SK-N-SH (cell line): ENCODE results near the gene ZGPAT. TPM values are rescaled to one million over a fixed set of nuclear protein-coding genes. Genes with fewer than 3 reads are reported as not detected.

Source experiments
- CTCF ChIA-PET: fragments of 300-600, 350-600 bp; formaldehyde crosslinking; extraction: SDS; loops from one replicate; lab custom pipeline; 2021; lab: Yijun Ruan, JAX
- POLR2A ChIA-PET: fragments of 350-600 bp; sonication (Branson Sonifier 250); formaldehyde crosslinking; extraction: SDS; loops from one replicate; lab custom pipeline; 2020; ENCODE audit warnings: antibody characterized with exemption, inconsistent platforms; lab: Yijun Ruan, JAX
- DNase-seq: peaks from one replicate; pipeline ENCODE4 v3.0.0; 2012
- H2AFZ ChIP-seq: fragments of 200-600 bp; sonication (generic); 2 replicates; pipeline ENCODE4 v1.8.1; 2016; ENCODE audit warnings: antibody characterized with exemption, mild to moderate bottlenecking, low read depth
- H3F3A ChIP-seq: fragments of 200-600 bp; sonication (generic); replicated peaks from 2 replicates; pipeline ENCODE3; 2016; ENCODE audit warnings: antibody characterized with exemption, mild to moderate bottlenecking; ENCODE audit not compliant: insufficient read depth
- H3K27ac ChIP-seq, 2 experiments: fragments of 200-500 bp in 1 of 2; fragments of 200-600 bp in 1 of 2; sonication (Bioruptor generic) in 1 of 2; sonication (generic), shearing (Covaris generic) in 1 of 2; 2 replicates each; pipeline versions ENCODE4 v1.5.1 to v1.6.1; 2014 to 2016; ENCODE audit warnings: low read depth in 2 of 2, inconsistent platforms in 1 of 2, low read length in 1 of 2, mild to moderate bottlenecking in 1 of 2, mixed read lengths in 1 of 2
- H3K27me3 ChIP-seq: fragments of 200-600 bp; sonication (generic), shearing (Covaris generic); 2 replicates; pipeline ENCODE4 v1.6.1; 2016; ENCODE audit warnings: mixed run types; ENCODE audit not compliant: insufficient read depth
- H3K36me3 ChIP-seq, 2 experiments: fragments of 200-500 bp in 1 of 2; fragments of 200-600 bp in 1 of 2; sonication (Bioruptor generic) in 1 of 2; sonication (generic) in 1 of 2; replicated peaks in 1 of 2; 2 replicates each; pipeline versions ENCODE3 to v1.5.1; 2014 to 2016; ENCODE audit warnings: low read length in 1 of 2, mild to moderate bottlenecking in 1 of 2; ENCODE audit not compliant: insufficient read depth in 2 of 2, control insufficient read depth in 1 of 2
- H3K4me1 ChIP-seq, 2 experiments: fragments of 200-500 bp in 1 of 2; fragments of 200-600 bp in 1 of 2; sonication (Bioruptor generic) in 1 of 2; sonication (generic), shearing (Covaris generic) in 1 of 2; 2 replicates each; pipeline versions ENCODE4 v1.5.1 to v1.6.1; 2014 to 2016; ENCODE audit warnings: low read depth in 1 of 2, low read length in 1 of 2, mixed run types in 1 of 2; ENCODE audit not compliant: insufficient read depth in 2 of 2, control insufficient read depth in 1 of 2
- H3K4me2 ChIP-seq: fragments of 200-600 bp; sonication (generic), shearing (Covaris generic); 2 replicates; pipeline ENCODE4 v1.6.1; 2017; ENCODE audit warnings: mixed run types
- H3K4me3 ChIP-seq, 2 experiments: fragments of 200-500 bp in 1 of 2; fragments of 200-600 bp in 1 of 2; sonication (Bioruptor generic) in 1 of 2; sonication (generic), shearing (Covaris generic) in 1 of 2; 2 replicates each; pipeline versions ENCODE4 v1.5.1 to v1.8.1; 2014 to 2016; ENCODE audit warnings: low read depth in 2 of 2, inconsistent platforms in 1 of 2, low read length in 1 of 2, mild to moderate bottlenecking in 1 of 2, mixed read lengths in 1 of 2, moderate library complexity in 1 of 2
- H3K79me2 ChIP-seq: fragments of 200-600 bp; sonication (generic); 2 replicates; pipeline ENCODE4 v1.8.1; 2017; ENCODE audit warnings: mild to moderate bottlenecking; ENCODE audit not compliant: insufficient read depth
- H3K9ac ChIP-seq: fragments of 200-600 bp; sonication (generic); 2 replicates; pipeline ENCODE4 v1.6.1; 2017; ENCODE audit warnings: mixed run types
- H3K9me2 ChIP-seq: fragments of 200-600 bp; sonication (generic); 2 replicates; pipeline ENCODE4 v1.6.1; 2017; ENCODE audit warnings: mixed run types
- H3K9me3 ChIP-seq: fragments of 200-600 bp; sonication (generic); 2 replicates; pipeline ENCODE4 v1.6.1; 2017; ENCODE audit warnings: mixed run types, mild to moderate bottlenecking, moderate library complexity
- H4K20me1 ChIP-seq: fragments of 200-600 bp; sonication (generic); 2 replicates; pipeline ENCODE4 v1.6.1; 2017; ENCODE audit warnings: mild to moderate bottlenecking, mixed run types; ENCODE audit not compliant: insufficient read depth
- ELF1 ChIP-seq: IDR thresholded peaks from 2 replicates; pipeline ENCODE4 v1.4.0; 2012
- FOSL2 ChIP-seq: IDR thresholded peaks from 2 replicates; pipeline ENCODE4 v1.4.0; 2012; ENCODE audit warnings: low read depth, mild to moderate bottlenecking, moderate library complexity, borderline replicate concordance
- FOXM1 ChIP-seq: IDR thresholded peaks from 2 replicates; pipeline ENCODE4 v1.4.0; 2012; ENCODE audit warnings: low read depth, mild to moderate bottlenecking
- MXI1 ChIP-seq: IDR thresholded peaks from 2 replicates; pipeline ENCODE4 v1.6.1; 2012; ENCODE audit warnings: mild to moderate bottlenecking, low read depth, low read length, improper control_type of control experiment
- NRF1 ChIP-seq: IDR thresholded peaks from 2 replicates; pipeline ENCODE4 v1.6.1; 2012; ENCODE audit warnings: low read depth, mild to moderate bottlenecking, low read length
- POLR2AphosphoS5 ChIP-seq: IDR thresholded peaks from 2 replicates; pipeline ENCODE4 v1.6.1; 2012; ENCODE audit warnings: low read depth, low read length
- SMC3 ChIP-seq: IDR thresholded peaks from 2 replicates; pipeline ENCODE4 v1.6.1; 2012; ENCODE audit warnings: low read depth, low read length, improper control_type of control experiment
- TAF1 ChIP-seq: IDR thresholded peaks from 2 replicates; pipeline ENCODE4 v1.6.1; 2012; ENCODE audit warnings: low read depth, mild to moderate bottlenecking, low read length, moderate library complexity, borderline replicate concordance
- WGBS: methylation state at CpG from one replicate; pipeline ENCODE4 v1.1.6; 2017; ENCODE audit warnings: low lambda C conversion rate; 5-methylcytosine and 5-hydroxymethylcytosine counted together
- polyA plus RNA-seq, 3 experiments: library from polyadenylated mRNA; depleted of rRNA; stranded (reverse); fragments of >200 nt; gene quantifications; 2 replicates each; pipeline ENCODE4 v1.2.3, GENCODE V29; 2012

Gene ZGPAT
- polyA plus RNA-seq, 1 of the 3 experiments (the other 2 are of a cell fraction), result 33.7 TPM

DNA sequence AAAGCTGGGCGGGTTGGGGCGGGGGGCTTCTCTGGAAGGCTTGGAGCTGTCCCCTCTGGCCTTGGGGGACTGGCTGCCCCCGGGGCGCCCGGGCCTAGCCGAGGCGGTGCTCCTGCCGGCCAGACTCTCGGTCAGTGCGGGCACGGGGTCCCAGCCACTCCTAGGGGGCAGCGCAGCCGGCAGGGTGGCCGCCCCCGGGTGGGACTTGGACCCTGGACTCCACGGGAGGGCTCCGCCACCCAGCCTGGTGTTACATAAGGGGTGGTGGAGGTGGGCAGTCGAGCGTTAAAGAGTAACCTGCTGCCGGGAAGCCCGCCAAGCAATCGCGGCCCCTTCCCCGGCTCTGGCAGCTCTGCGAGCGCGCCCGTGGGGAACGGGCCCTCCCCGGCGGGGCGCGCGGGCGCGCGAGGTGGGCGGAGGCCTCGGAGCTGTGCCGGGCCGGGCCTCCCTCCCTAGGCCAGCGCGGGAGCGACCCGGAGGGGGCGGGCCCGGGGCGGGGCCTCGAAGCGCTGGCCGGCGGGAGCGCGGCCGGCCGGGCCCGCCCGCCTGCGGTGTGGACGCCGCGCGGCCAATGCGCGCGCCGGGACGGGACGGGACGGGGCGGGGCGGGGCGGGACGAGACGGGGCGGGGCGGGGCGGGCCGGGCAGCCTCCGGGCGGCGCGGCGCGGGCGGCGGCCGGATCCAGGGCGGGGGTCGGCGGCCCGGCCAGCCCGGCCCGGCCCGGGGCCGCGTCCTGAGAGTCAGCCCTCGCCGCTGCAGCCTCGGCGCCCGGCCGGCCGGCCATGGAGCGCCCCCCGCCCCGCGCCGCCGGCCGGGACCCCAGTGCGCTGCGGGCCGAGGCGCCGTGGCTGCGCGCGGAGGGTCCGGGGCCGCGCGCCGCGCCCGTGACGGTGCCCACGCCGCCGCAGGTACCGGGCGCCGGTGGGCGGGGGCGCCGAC is 31.6 kb downstream of the ZGPAT start, which contains the start of gene SLC2A4RG:
Gene SLC2A4RG (plus strand): TSS at position 647 of the 940 bp plus-strand sequence. CDS start 137 bp downstream, at position 784.
- Histone ChIP-seq H3K9ac (peak within 1 kb of the TSS; percentile 92), H3K36me3 (peaks cover 13 to 39% of the 10 kb centered on the region in 2 experiments), H3K79me2 (peaks cover 18% of the 10 kb centered on the region), H4K20me1 (peaks cover 16% of the 10 kb centered on the region), H3F3A (peaks cover 17% of the 10 kb centered on the region), H3K4me1 (peaks cover 0 to 14% of the 10 kb centered on the region in 2 experiments; a peak in 1 of 4 replicates), H3K4me3 (peak within 1 kb of the TSS; percentile 81 to 95), H2AFZ (no peak within 1 kb of the TSS), H3K27me3 (no peaks in the 10 kb centered on the region), H3K9me2 (no peaks in the 10 kb centered on the region), H3K4me2 (peak within 1 kb of the TSS; percentile 98), H3K9me3 (no peaks in the 10 kb centered on the region), H3K27ac (peak within 1 kb of the TSS; percentile 72 to 96)
- CTCF ChIA-PET, result interaction anchor here (1.1 to 1.4 kb wide), 3 partner anchors 15 to 35 kb away, joined by 3 to 4 read pairs (median 4); partner anchors contain the start of genes ARFRP1 and ZGPAT
- 23% methylated on average over 10 of the region's 136 CpGs for WGBS
- TF ChIP-seq ELF1, result no peak
- TF ChIP-seq FOXM1, result no peak
- no peak for TF ChIP-seq FOSL2
- 0 out of 2 replicates have a peak, but pooled peaks have one; percentile 5 for TF ChIP-seq SMC3
- 0 out of 2 replicates have a peak, but pooled peaks have one; percentile 4 for TF ChIP-seq POLR2AphosphoS5
- no peak for TF ChIP-seq NRF1
- peak; percentile 99 for DNase-seq
- POLR2A ChIA-PET, result interaction anchor here (1.1 to 1.2 kb wide), 2 partner anchors 16 to 32 kb away, joined by 3 to 4 read pairs; partner anchors contain the start of genes ARFRP1 and ZGPAT

DNA sequence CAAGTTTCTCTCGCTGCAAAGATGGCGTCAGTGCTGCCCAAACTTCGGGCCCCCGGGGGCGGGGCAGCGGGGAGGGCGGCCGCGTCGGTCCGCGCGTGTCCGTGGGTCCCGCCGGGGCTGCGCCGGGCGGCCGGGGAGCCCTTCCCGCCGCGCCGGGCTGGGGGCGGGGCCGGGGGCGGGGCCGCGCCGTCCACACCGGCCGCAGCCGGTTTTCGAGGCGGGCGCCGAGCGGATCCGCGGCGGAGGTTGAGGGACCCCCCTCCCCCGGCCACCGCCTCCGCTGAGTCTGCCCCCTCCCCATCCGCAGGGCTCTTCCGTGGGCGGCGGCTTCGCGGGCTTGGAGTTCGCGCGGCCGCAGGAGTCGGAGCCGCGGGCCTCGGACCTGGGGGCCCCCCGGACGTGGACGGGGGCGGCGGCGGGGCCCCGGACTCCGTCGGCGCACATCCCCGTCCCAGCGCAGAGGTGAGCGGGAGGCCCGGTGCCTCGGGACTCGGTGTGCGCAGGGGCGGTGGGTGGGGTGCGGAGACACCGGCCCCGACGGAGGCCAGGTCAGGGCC is 32.3 kb downstream of the ZGPAT start:
- DNase-seq, result peak; percentile 87
- Histone ChIP-seq H3K9ac (peak overlapping the region; percentile 92), H3K79me2 (peaks cover 18% of the 10 kb centered on the region), H4K20me1 (peaks cover 16% of the 10 kb centered on the region), H3K27me3 (no peaks in the 10 kb centered on the region), H2AFZ (no peak overlapping the region), H3K4me2 (peak overlapping the region; percentile 98), H3K4me1 (peaks cover 0 to 14% of the 10 kb centered on the region in 2 experiments; a peak in 1 of 4 replicates), H3K9me3 (no peaks in the 10 kb centered on the region), H3K27ac (peak overlapping the region; percentile 72 to 96), H3K4me3 (peak overlapping the region; percentile 81 to 95), H3K36me3 (peaks cover 15 to 32% of the 10 kb centered on the region in 2 experiments), H3K9me2 (no peaks in the 10 kb centered on the region), H3F3A (peaks cover 17% of the 10 kb centered on the region)
- 20% methylated on average over 1 of the region's 80 CpGs for WGBS
- CTCF ChIA-PET, result interaction anchor here (0.8 to 1.7 kb wide), 5 partner anchors 9 to 202 kb away, joined by 3 to 9 read pairs (median 3); no protein-coding TSS in a partner anchor
- TF ChIP-seq MXI1, result no peak
- TF ChIP-seq NRF1, result 0 out of 2 replicates have a peak, but pooled peaks have one; percentile 25
- TF ChIP-seq TAF1, result 0 out of 2 replicates have a peak, but pooled peaks have one; percentile 22
- TF ChIP-seq, all 33 proteins: peak for 2
- POLR2A ChIA-PET, result interaction anchor here (0.6 to 1.3 kb wide), 6 partner anchors 10 to 240 kb away, joined by 3 to 7 read pairs (median 4); partner anchors contain the start of genes RTEL1 and TPD52L2
